Activated naive CD4-positive, alpha-beta T cell treated with anti-CD3 and anti-CD28 coated beads, Interleukin-2, amount 50 U/mL, for 16 hours (primary cell): ENCODE measurements around the gene REC114.
"Not testable (repeated sequence)": the region's sequence is repeated elsewhere in the genome, so short reads cannot be mapped to it uniquely, and the experiment has no call there.

ENCODE experiments used
- DNase-seq: peaks from one replicate; pipeline ENCODE4 v3.0.0-alpha.2; 2020

The REC114 gene

GRCh38 chr15:73457334-73457733, 14.4 kb downstream of the REC114 start:
- no peak for DNase-seq

- DNase-seq: no peak
Observed at GRCh38 chr15:73460662-73461061, 17.7 kb downstream of the REC114 start.

GRCh38 chr15:73464602-73465001, 21.6 kb downstream of the REC114 start:
- DNase-seq: no peak

GRCh38 chr15:73467758-73468157, 24.8 kb downstream of the REC114 start:
- no peak for DNase-seq

GRCh38 chr15:73474785-73475184, 31.8 kb downstream of the REC114 start:
- DNase-seq: no peak

- no peak for DNase-seq
Observed at GRCh38 chr15:73476704-73477216, 33.8 kb downstream of the REC114 start.

- DNase-seq: no peak
Observed at GRCh38 chr15:73480050-73480449, 37.1 kb downstream of the REC114 start.

- DNase-seq: no peak
Observed at GRCh38 chr15:73482166-73482565, 39.2 kb downstream of the REC114 start.

- DNase-seq: no peak
Observed at GRCh38 chr15:73483053-73483452, 40.1 kb downstream of the REC114 start.

- DNase-seq: no peak
Observed at GRCh38 chr15:73485372-73485771, 42.4 kb downstream of the REC114 start.

- not testable (repeated sequence) for DNase-seq
Observed at GRCh38 chr15:73485885-73486284, 42.9 kb downstream of the REC114 start.

- DNase-seq: no peak
Observed at GRCh38 chr15:73488698-73489097, 45.7 kb downstream of the REC114 start.

- no peak for DNase-seq
Observed at GRCh38 chr15:73493922-73494321, 51.0 kb downstream of the REC114 start.

GRCh38 chr15:73495181-73495580, 52.2 kb downstream of the REC114 start:
- no peak for DNase-seq

GRCh38 chr15:73500696-73501095, 57.7 kb downstream of the REC114 start:
- DNase-seq: no peak

GRCh38 chr15:73504885-73505284, 61.9 kb downstream of the REC114 start:
- no peak for DNase-seq

GRCh38 chr15:73515527-73515926, 72.6 kb downstream of the REC114 start:
- no peak for DNase-seq

GRCh38 chr15:73517566-73517965, 74.6 kb downstream of the REC114 start:
- no peak for DNase-seq

- no peak for DNase-seq
Observed at GRCh38 chr15:73518180-73518862, 75.4 kb downstream of the REC114 start.

GRCh38 chr15:73518876-73519733, 76.1 kb downstream of the REC114 start:
- no peak for DNase-seq

- DNase-seq: no peak
Observed at GRCh38 chr15:73522011-73522410, 79.0 kb downstream of the REC114 start.

GRCh38 chr15:73524919-73525318, 82.0 kb downstream of the REC114 start:
- DNase-seq: no peak

GRCh38 chr15:73527598-73527997, 84.6 kb downstream of the REC114 start:
- DNase-seq: no peak

GRCh38 chr15:73530649-73531048, 87.7 kb downstream of the REC114 start:
- no peak for DNase-seq
